ENCODE results near the gene GRIK1.
A peak's percentile ranks its signal among the peaks of the same experiment; 100 is the strongest.

The GRIK1 gene

GRCh38 chr21:29939924-29940275 lies at the start of gene GRIK1:
Gene GRIK1, minus strand, starts transcription at chr21:29939996.
- H3K9me3 ChIP-seq (ENCODE audit: control insufficient read depth, insufficient read depth, low read depth, low read length): no peaks in the 10 kb centered on the region
- H3K4me3 ChIP-seq (ENCODE audit: low read depth, low read length): peak within 1 kb of the TSS; percentile 30
- CTCF ChIA-PET: interaction anchor here (0.7 kb wide), 1 partner anchor 439 kb away, joined by 4 read pairs; no protein-coding TSS in a partner anchor

GRCh38 chr21:29987762-29988161 lies 48.0 kb upstream of the GRIK1 start:
- POLR2A ChIA-PET: no interaction called here
- Histone ChIP-seq H3K4me3 (ENCODE audit: low read depth, low read length) (no peak overlapping the region), H3K36me3 (ENCODE audit: control insufficient read depth in 2 of 2, insufficient read depth in 1 of 2, low read length in 2 of 2) (no peaks in the 10 kb centered on the region), H3K27ac (ENCODE audit: extremely low read depth, low read depth, low read length) (no peak overlapping the region), H3K9me3 (ENCODE audit: control insufficient read depth, insufficient read depth, low read depth, low read length) (no peaks in the 10 kb centered on the region), H3K4me1 (ENCODE audit: control insufficient read depth, insufficient read depth, low read length) (no peaks in the 10 kb centered on the region)
- TF ChIP-seq ZNF488 (tag by site-specific recombination; IDR thresholded peaks at IDR 0.05): no peak
- TF ChIP-seq ZNF23 (tag by site-specific recombination; IDR thresholded peaks at IDR 0.05; ENCODE audit: borderline replicate concordance): no peak
- TF ChIP-seq ZNF221 (tag by site-specific recombination; IDR thresholded peaks at IDR 0.05; ENCODE audit: borderline replicate concordance): no peak
- no peak for TF ChIP-seq ZNF155 (tag by site-specific recombination; IDR thresholded peaks at IDR 0.05)
- no peak for TF ChIP-seq ZSCAN4 (tag by site-specific recombination; IDR thresholded peaks at IDR 0.05)
- no peak for TF ChIP-seq BCL11B (tag by site-specific recombination; IDR thresholded peaks at IDR 0.05; ENCODE audit: low read depth)
- TF ChIP-seq ZNF544 (tag by site-specific recombination; IDR thresholded peaks at IDR 0.05): no peak
- TF ChIP-seq ZFP69B (tag by site-specific recombination; IDR thresholded peaks at IDR 0.05): no peak
- TF ChIP-seq ZNF580 (tag by site-specific recombination; IDR thresholded peaks at IDR 0.05): no peak
- no peak for TF ChIP-seq ZNF501 (tag by site-specific recombination; IDR thresholded peaks at IDR 0.05)
- no peak for TF ChIP-seq ZNF211 (tag by site-specific recombination; IDR thresholded peaks at IDR 0.05; ENCODE audit: low read depth)
- TF ChIP-seq ZNF660 (tag by site-specific recombination; IDR thresholded peaks at IDR 0.05): no peak
- TF ChIP-seq ZNF560 (tag by site-specific recombination; IDR thresholded peaks at IDR 0.05; ENCODE audit: borderline replicate concordance): no peak
- TF ChIP-seq ZNF292 (tag by site-specific recombination; IDR thresholded peaks at IDR 0.05; ENCODE audit: borderline replicate concordance, low read depth): no peak
- CTCF ChIA-PET: no interaction called here

More at GRCh38 chr21:29939924-29940275, at the start of gene GRIK1:
- POLR2A ChIA-PET: no interaction called here
- TF ChIP-seq HOXC10 (CRISPR knock-in tag; IDR thresholded peaks at IDR 0.05) (no peak), SP3 (tag by site-specific recombination; IDR thresholded peaks at IDR 0.05) (peak; percentile 46; the same call in 1 of the 2 replicates), ELK4 (IDR thresholded peaks at IDR 0.05; ENCODE audit: borderline replicate concordance, low read depth, low read length) (no peak), ZBTB17 (tag by site-specific recombination; IDR thresholded peaks at IDR 0.05) (peak; percentile 56), ZSCAN4 (tag by site-specific recombination; IDR thresholded peaks at IDR 0.05) (peak; percentile 49; the same call in 1 of the 2 replicates), ZNF571 (tag by site-specific recombination; IDR thresholded peaks at IDR 0.05) (no peak), PBX3 (CRISPR knock-in tag; IDR thresholded peaks at IDR 0.05) (no peak), ZNF169 (tag by site-specific recombination; IDR thresholded peaks at IDR 0.05) (no peak), WT1 (tag by site-specific recombination; IDR thresholded peaks at IDR 0.05) (no peak), SALL2 (tag by site-specific recombination; IDR thresholded peaks at IDR 0.05; ENCODE audit: borderline replicate concordance) (no peak), ZNF223 (tag by site-specific recombination; IDR thresholded peaks at IDR 0.05) (no peak), KLF16 (tag by site-specific recombination; IDR thresholded peaks at IDR 0.05) (no peak), ZNF157 (tag by site-specific recombination; IDR thresholded peaks at IDR 0.05) (no peak)
- H3K36me3 ChIP-seq (ENCODE audit: control insufficient read depth in 2 of 2, insufficient read depth in 1 of 2, low read length in 2 of 2): no peaks in the 10 kb centered on the region
- no peaks in the 10 kb centered on the region for H3K4me1 ChIP-seq (ENCODE audit: control insufficient read depth, insufficient read depth, low read length)
- no peak within 1 kb of the TSS for H3K27ac ChIP-seq (ENCODE audit: extremely low read depth, low read depth, low read length)
